Ishikawa (cell line): Measurements from ENCODE around the gene NRG3.

Experiments used
- CEBPB ChIP-seq: IDR thresholded peaks from 2 replicates; pipeline ENCODE4 v1.6.1; 2012
- CREB1 ChIP-seq: IDR thresholded peaks from 2 replicates; pipeline ENCODE4 v1.6.1; 2012; ENCODE audit warnings: low read depth
- EGR1 ChIP-seq: IDR thresholded peaks from 2 replicates; pipeline ENCODE4 v1.6.1; 2012
- EP300 ChIP-seq: IDR thresholded peaks from 2 replicates; pipeline ENCODE4 v1.6.1; 2012; ENCODE audit warnings: borderline replicate concordance
- FOXM1 ChIP-seq: IDR thresholded peaks from 2 replicates; pipeline ENCODE4 v1.6.1; 2012; ENCODE audit warnings: low read depth, borderline replicate concordance
- NFIC ChIP-seq: IDR thresholded peaks from 2 replicates; pipeline ENCODE4 v1.6.1; 2012
- RAD21 ChIP-seq: IDR thresholded peaks from 2 replicates; pipeline ENCODE4 v1.6.1; 2012; ENCODE audit warnings: low read depth
- REST ChIP-seq: IDR thresholded peaks from 2 replicates; pipeline ENCODE4 v1.6.1; 2012; ENCODE audit warnings: low read depth, mild to moderate bottlenecking
- TAF1 ChIP-seq: IDR thresholded peaks from 2 replicates; pipeline ENCODE4 v1.6.1; 2012; ENCODE audit warnings: low read depth, mild to moderate bottlenecking
- TCF12 ChIP-seq: IDR thresholded peaks from 2 replicates; pipeline ENCODE4 v1.6.1; 2012; ENCODE audit warnings: low read depth
- TEAD4 ChIP-seq: IDR thresholded peaks from 2 replicates; pipeline ENCODE4 v1.6.1; 2012
- YY1 ChIP-seq: IDR thresholded peaks from 2 replicates; pipeline ENCODE4 v1.6.1; 2012; ENCODE audit warnings: low read depth
- ZBTB7A ChIP-seq: IDR thresholded peaks from 2 replicates; pipeline ENCODE4 v1.6.1; 2012; ENCODE audit warnings: low read depth
- TF ChIP-seq, protein P1 (sequence below): IDR thresholded peaks from 2 replicates; pipeline ENCODE4 v1.6.1; 2012
- TF ChIP-seq, protein P2 (sequence below): IDR thresholded peaks from 2 replicates; pipeline ENCODE4 v1.6.1; 2012

The NRG3 gene

GRCh38 chr10:82463614-82464013, 588.6 kb downstream of the NRG3 start:
- TF ChIP-seq, protein P1, sequence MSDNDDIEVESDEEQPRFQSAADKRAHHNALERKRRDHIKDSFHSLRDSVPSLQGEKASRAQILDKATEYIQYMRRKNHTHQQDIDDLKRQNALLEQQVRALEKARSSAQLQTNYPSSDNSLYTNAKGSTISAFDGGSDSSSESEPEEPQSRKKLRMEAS, result no peak
- TF ChIP-seq REST (no peak), EGR1 (no peak), TEAD4 (no peak), YY1 (no peak), TCF12 (no peak), CEBPB (no peak), EP300 (no peak), RAD21 (no peak), FOXM1 (no peak), CREB1 (no peak), TAF1 (no peak), ZBTB7A (no peak), NFIC (no peak)
- TF ChIP-seq, protein P2, sequence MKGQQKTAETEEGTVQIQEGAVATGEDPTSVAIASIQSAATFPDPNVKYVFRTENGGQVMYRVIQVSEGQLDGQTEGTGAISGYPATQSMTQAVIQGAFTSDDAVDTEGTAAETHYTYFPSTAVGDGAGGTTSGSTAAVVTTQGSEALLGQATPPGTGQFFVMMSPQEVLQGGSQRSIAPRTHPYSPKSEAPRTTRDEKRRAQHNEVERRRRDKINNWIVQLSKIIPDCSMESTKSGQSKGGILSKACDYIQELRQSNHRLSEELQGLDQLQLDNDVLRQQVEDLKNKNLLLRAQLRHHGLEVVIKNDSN, result no peak

DNA sequence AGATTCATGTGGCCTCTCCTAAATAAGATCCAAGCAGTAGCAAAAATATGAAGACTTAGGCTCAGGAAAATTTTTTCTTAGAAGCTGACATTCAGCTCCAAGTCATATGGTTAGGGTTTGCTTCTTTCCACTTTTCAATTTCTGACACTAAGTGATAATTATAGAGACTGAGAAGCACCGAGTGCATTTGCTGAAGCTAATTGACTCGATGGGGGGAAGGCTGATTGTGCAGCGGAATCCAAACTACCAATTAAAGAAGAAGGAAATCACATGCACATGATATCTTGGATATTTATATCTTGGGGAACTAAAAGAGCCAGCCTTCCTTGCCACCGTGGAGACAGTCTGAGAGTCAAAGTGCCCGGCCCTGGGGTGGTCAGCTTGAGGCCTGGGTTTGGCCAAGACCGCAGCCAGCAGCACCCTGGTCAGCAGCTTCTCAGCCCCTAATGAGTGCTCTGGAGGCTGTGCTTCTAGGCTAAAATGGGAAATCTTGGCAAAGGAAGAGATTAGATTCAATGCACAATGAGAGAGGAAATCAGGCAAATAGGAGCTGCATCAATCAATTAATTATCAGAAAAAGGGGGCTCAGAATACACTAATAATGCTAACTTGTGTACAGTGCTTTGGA, 589.3 kb downstream of the NRG3 start:
- no peak for TF ChIP-seq NFIC
- no peak for TF ChIP-seq CEBPB
- no peak for TF ChIP-seq FOXM1
- TF ChIP-seq, protein P1, result no peak
- no peak for TF ChIP-seq RAD21

- TF ChIP-seq EP300, result no peak
- TF ChIP-seq YY1, result no peak
- no peak for TF ChIP-seq FOXM1
- no peak for TF ChIP-seq CREB1
- TF ChIP-seq EGR1, result no peak
These were observed 590.0 kb downstream of the NRG3 start for GRCh38 chr10:82464966-82465365.

DNA sequence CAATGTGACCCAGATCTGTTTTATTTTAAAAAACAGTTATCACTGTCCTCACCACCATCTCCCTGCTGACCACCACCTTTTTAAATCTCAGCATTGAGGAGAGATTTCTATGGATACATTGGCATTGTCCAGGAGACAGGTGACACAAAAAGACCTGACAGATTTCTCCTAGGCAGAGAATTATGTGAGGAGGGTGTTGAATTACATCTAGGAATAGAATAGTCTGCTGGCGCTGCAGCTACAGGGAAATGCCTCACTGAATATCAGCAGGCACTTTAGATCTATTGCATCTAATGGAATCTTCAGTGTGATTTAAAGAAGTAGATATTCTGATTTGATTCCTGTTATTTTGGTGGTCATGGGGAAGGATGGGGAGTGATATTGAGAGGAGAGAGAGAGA, 593.5 kb downstream of the NRG3 start:
- TF ChIP-seq, protein P1, result no peak
- TF ChIP-seq TAF1 (no peak), EGR1 (no peak), ZBTB7A (no peak), RAD21 (no peak), REST (no peak), CREB1 (no peak), TEAD4 (no peak)
- TF ChIP-seq, protein P2, result no peak

DNA sequence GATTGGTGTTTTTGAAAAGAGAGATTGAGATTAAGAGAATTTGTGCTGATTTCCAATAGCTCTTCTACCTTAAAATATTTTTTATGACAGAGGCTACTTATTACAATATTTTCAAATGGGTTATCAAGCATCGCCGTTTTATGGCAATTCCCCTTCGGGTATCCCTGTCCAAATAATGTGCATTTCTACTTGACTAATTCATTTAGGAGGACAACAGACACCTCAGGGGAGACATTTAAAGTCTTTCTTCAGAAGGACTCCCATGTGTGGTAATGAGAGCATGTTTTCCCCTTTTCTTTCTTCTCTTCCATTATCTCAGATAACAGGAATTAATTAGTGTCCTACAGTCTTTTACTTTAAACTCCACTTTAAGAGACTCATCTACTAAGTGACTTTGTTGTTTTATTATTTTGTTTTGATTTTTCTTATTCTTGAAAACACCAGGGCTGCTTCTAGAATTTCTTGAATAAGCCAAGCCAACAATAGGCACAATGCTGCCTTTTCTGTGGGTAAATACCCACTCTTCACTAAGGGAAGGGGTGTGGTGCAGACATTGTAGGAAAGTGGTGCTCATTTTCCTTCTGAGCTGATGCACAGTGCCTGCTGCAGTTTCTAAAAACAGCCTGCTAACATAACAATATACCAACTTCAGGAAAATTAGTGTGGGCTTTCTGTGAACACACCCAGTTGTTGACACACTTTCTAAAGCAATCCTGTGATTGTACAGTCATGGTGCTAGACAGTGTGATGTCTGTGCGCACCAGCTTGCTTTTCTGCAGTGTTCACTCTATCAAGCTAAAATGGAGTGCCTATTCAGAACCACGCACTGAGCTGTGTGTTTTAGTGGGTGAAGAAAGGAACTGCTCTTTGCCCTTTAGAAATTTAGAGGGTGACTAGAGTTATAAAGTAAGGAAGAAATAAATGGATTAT, 597.7 kb downstream of the NRG3 start:
- no peak for TF ChIP-seq NFIC
- no peak for TF ChIP-seq TCF12
- TF ChIP-seq, protein P2, result no peak
- TF ChIP-seq CREB1, result no peak
- no peak for TF ChIP-seq REST
- TF ChIP-seq RAD21, result no peak
- no peak for TF ChIP-seq FOXM1
